ENCODE data around the gene NHSL2. TPM values are rescaled to one million over a fixed set of nuclear protein-coding genes. Genes with fewer than 3 reads are reported as not detected.

Gene NHSL2
- total RNA-seq, 2 experiments from 2014 or later = 0.58 to 0.88 TPM

DNA sequence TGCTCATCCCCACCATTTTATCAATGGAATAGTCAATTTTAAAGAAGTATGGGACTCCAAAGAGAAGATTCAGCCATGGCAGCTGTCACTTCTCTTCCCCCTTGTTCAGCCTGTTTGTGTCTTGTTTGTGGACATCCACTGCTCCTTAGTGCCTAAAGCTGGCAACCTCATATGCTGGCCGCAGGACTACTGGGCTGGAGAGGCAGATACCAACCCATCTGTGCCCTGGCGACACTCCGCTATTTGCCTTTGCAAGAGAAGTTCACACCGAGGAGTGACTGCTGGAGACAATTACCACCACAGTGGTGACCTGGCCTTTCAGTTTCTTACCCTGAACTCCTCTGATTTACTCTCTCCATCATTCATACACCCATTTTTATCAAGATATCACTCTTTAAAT is 64.3 kb downstream of the NHSL2 start:
- TF ChIP-seq, protein P1, sequence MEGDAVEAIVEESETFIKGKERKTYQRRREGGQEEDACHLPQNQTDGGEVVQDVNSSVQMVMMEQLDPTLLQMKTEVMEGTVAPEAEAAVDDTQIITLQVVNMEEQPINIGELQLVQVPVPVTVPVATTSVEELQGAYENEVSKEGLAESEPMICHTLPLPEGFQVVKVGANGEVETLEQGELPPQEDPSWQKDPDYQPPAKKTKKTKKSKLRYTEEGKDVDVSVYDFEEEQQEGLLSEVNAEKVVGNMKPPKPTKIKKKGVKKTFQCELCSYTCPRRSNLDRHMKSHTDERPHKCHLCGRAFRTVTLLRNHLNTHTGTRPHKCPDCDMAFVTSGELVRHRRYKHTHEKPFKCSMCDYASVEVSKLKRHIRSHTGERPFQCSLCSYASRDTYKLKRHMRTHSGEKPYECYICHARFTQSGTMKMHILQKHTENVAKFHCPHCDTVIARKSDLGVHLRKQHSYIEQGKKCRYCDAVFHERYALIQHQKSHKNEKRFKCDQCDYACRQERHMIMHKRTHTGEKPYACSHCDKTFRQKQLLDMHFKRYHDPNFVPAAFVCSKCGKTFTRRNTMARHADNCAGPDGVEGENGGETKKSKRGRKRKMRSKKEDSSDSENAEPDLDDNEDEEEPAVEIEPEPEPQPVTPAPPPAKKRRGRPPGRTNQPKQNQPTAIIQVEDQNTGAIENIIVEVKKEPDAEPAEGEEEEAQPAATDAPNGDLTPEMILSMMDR (IDR thresholded peaks at IDR 0.05) = no peak
- ATAC-seq = no peak
- Mint-ChIP-seq H3K36me3 (ENCODE audit: low read depth) (no peaks in the 10 kb centered on the region), H3K9me3 (no peaks in the 10 kb centered on the region), H3K4me3 (no peak overlapping the region), H3K4me1 (ENCODE audit: low read depth) (no peaks in the 10 kb centered on the region), H3K27ac (no peak overlapping the region), H3K27me3 (no peaks in the 10 kb centered on the region)
- POLR2A ChIA-PET = no interaction called here
- CTCF ChIA-PET = no interaction called here
- intact Hi-C loops (cut with micrococcal nuclease) = no loop called here
- no peak for DNase-seq

DNA sequence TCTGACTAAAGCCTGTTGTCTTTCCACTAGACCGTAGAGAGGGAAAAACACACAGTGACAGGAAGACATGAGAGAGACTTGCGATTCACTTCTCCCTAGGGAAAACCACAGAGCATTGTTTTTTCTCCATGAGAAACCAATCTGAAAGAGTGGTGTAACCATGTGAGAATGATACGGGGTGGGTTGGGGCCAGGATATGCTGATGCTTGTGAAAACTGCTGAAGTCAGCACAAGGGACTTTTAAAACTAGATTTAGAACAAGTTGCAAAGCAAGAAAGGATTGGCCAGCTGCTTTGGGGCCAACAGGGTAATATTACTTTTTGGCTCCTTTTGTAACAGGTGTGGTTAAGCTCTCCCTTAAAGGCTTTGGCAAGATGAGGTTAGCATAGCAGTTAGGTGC is 66.1 kb downstream of the NHSL2 start:
- no peaks in the 10 kb centered on the region for H3K36me3 Mint-ChIP-seq (ENCODE audit: low read depth)
- ATAC-seq (no peak), DNase-seq (no peak)
- TF ChIP-seq, protein P1 (IDR thresholded peaks at IDR 0.05) = no peak
- CTCF ChIA-PET = no interaction called here
- H3K27me3 Mint-ChIP-seq = peaks cover 1% of the 10 kb centered on the region
- H3K9me3 Mint-ChIP-seq = no peaks in the 10 kb centered on the region
- POLR2A ChIA-PET = no interaction called here
- no peak overlapping the region for H3K27ac Mint-ChIP-seq
- H3K4me3 Mint-ChIP-seq = no peak overlapping the region
- no peaks in the 10 kb centered on the region for H3K4me1 Mint-ChIP-seq (ENCODE audit: low read depth)
- intact Hi-C loops (cut with micrococcal nuclease) = no loop called here

DNA sequence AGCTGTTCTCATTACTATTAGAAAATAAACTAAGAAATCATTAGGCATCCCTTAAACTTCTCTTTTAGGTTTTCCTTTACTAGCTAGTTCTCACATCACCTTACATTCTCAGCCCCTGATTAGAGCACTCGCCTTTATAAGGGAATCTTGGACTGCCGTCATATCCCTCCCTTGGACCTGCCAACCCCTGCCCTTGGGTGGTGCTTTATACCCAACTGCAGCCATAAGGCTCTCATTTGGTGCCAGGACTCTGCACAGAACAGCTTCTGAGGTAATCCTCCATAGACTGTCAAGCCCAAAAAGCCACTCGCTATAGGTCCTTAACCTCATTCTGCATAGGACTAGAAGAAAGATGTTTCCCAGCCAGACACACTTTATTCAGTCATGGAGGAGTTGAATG is 67.5 kb downstream of the NHSL2 start:
- Mint-ChIP-seq H3K4me3 (no peak overlapping the region), H3K27me3 (peaks cover 5% of the 10 kb centered on the region), H3K9me3 (no peaks in the 10 kb centered on the region), H3K4me1 (ENCODE audit: low read depth) (no peaks in the 10 kb centered on the region), H3K36me3 (ENCODE audit: low read depth) (no peaks in the 10 kb centered on the region), H3K27ac (no peak overlapping the region)
- ChIA-PET CTCF (no interaction called here), POLR2A (no interaction called here)
- intact Hi-C loops (cut with micrococcal nuclease) = no loop called here
- DNase-seq = no peak
- ATAC-seq = no peak
- TF ChIP-seq, protein P1 (IDR thresholded peaks at IDR 0.05) = no peak

DNA sequence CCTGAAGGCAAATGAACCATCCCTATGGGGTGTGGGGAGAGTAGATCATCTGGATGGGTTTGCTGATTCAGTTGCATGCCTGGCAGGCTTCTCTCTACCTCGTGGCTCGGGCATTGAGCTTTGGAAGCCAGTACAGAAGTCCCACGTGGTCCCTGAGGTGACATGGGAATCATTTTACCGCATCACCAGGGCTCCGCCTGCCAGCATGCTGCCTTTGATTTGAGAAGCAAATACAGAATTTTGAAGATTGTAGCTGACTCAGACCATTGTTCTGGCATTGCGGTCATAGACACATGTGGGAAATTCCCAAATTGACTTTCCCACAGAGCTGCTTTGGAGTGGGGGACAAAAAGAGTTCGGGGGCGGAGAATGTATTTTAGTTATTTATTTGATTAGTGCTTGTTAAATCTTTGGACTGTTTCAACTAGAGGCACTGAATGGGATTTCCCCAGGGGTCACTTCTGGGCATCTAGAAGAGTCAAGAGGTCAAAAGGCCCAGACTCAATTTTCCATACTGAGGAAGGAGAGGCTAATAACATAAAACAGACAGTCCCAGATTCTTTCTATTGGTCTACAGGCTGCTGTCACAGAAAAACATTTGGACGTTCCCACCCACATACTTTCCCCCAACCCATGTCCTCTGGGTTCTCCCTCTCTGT is 79.3 kb downstream of the NHSL2 start:
- H3K27me3 Mint-ChIP-seq = peaks cover 1% of the 10 kb centered on the region
- H3K27ac Mint-ChIP-seq = no peak overlapping the region
- TF ChIP-seq, protein P1 (IDR thresholded peaks at IDR 0.05) = no peak
- H3K4me1 Mint-ChIP-seq (ENCODE audit: low read depth) = peaks cover 13% of the 10 kb centered on the region
- no peak for DNase-seq
- no peaks in the 10 kb centered on the region for H3K36me3 Mint-ChIP-seq (ENCODE audit: low read depth)
- ChIA-PET CTCF (interaction anchor here (0.8 kb wide), 1 partner anchor 9 kb away, joined by 3 read pairs; no protein-coding TSS in a partner anchor), POLR2A (no interaction called here)
- H3K9me3 Mint-ChIP-seq = no peaks in the 10 kb centered on the region
- intact Hi-C loops (cut with micrococcal nuclease) = no loop called here
- H3K4me3 Mint-ChIP-seq = no peak overlapping the region
- ATAC-seq = no peak

DNA sequence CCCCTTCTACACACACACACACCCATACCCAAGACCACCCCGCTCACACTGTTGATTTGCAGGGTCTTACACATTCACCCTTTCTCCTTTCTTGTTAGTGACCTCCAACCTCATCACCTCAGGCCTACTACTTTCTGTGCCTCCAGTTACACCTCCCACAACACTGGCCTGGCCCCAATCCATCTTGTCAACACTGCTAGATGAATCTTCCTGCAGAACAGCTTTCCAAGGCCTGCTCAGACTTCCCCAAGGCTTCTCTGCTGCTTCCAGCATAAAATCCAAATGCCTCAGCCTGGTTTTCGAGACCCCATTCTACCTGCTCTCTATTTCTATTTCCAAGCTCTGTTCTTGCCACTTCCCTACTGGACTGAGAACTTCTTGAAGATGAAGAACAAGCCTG is 79.9 kb downstream of the NHSL2 start:
- TF ChIP-seq, protein P1 (IDR thresholded peaks at IDR 0.05) = no peak

More for the DNA sequence above, 79.9 kb downstream of the NHSL2 start:
- Mint-ChIP-seq H3K9me3 (no peaks in the 10 kb centered on the region), H3K4me1 (ENCODE audit: low read depth) (peaks cover 13% of the 10 kb centered on the region), H3K27ac (no peak overlapping the region), H3K4me3 (no peak overlapping the region), H3K27me3 (peaks cover 1% of the 10 kb centered on the region), H3K36me3 (ENCODE audit: low read depth) (no peaks in the 10 kb centered on the region)
- ATAC-seq (no peak), DNase-seq (no peak)
- intact Hi-C loops (cut with micrococcal nuclease) = no loop called here
- CTCF ChIA-PET = no interaction called here
- POLR2A ChIA-PET = no interaction called here
